Measurements from ENCODE around the gene SENP7.
"Not testable (repeated sequence)": the region's sequence is repeated elsewhere in the genome, so short reads cannot be mapped to it uniquely, and the experiment has no call there.

DNA sequence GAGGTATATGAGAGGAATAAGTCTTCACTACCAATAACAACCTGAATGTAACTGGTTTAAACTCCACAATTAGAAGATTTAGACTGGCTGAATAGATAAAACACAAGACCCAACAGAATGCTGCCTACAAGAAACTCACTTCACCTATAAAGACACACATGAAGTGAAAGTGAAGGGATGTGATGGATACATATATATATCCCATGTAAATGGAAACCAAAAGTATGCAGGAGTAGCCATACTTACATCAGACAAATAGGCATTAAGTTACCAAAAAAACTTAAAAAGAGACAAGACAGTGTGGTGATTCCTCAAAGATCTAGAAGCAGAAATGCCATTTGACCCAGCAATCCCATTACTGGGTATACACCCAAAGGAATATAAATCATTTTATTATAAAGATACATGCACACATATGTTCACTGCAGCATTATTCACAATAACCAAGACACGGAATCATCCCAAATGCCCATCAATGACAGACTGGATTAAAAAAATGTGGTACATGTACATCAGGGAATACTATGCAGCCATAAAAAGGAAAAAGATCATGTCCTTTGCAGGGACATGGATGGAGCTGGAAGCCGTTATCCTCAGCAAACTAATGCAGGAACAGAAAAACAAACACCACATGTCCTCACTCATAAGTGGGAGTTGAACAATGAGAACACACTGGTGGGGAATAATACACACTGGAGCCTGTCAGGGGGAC, 38.0 kb downstream of the SENP7 start:
- TF ChIP-seq, protein P1, sequence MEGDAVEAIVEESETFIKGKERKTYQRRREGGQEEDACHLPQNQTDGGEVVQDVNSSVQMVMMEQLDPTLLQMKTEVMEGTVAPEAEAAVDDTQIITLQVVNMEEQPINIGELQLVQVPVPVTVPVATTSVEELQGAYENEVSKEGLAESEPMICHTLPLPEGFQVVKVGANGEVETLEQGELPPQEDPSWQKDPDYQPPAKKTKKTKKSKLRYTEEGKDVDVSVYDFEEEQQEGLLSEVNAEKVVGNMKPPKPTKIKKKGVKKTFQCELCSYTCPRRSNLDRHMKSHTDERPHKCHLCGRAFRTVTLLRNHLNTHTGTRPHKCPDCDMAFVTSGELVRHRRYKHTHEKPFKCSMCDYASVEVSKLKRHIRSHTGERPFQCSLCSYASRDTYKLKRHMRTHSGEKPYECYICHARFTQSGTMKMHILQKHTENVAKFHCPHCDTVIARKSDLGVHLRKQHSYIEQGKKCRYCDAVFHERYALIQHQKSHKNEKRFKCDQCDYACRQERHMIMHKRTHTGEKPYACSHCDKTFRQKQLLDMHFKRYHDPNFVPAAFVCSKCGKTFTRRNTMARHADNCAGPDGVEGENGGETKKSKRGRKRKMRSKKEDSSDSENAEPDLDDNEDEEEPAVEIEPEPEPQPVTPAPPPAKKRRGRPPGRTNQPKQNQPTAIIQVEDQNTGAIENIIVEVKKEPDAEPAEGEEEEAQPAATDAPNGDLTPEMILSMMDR (IDR thresholded peaks at IDR 0.05), result not testable (repeated sequence)
- TF ChIP-seq POLR2A (IDR thresholded peaks at IDR 0.05), result not testable (repeated sequence)

Measured in heart left ventricle (tissue), 13 donors.